Loucy (cell line): ENCODE results near the gene MIF4GD.

Experiments used
- EZH2phosphoT487 ChIP-seq: fragments of 200-600 bp; IDR thresholded peaks from 2 replicates; pipeline ENCODE4 v1.6.1; 2018; ENCODE audit warnings: antibody characterized with exemption, mild to moderate bottlenecking, moderate library complexity, borderline replicate concordance
- TF ChIP-seq, protein P1 (sequence below): fragments of 200-600 bp; sonication (generic); conservative IDR thresholded peaks from 2 replicates; pipeline ENCODE4 v1.5.1; 2014; ENCODE audit warnings: mild to moderate bottlenecking, antibody characterized with exemption, low read length

DNA sequence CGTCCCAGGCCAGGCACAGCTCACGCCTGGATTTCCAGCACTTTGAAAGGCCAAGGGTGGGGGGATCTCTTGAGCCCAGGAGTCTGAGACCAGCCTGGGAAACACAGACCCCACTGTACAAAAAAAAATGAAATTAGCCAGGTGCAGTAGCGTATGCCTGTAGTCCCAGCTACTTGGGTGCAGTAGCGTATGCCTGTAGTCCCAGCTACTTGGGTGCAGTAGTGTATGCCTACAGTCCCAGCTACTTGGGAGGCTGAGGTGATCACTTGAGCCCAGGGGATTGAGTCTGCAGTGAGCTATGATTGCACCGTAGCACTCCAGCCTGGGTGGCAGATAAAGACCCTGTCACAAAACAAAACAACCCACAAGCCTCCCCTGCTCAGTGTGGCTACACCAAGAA is 45.2 kb upstream of the MIF4GD start:
- TF ChIP-seq, protein P1, sequence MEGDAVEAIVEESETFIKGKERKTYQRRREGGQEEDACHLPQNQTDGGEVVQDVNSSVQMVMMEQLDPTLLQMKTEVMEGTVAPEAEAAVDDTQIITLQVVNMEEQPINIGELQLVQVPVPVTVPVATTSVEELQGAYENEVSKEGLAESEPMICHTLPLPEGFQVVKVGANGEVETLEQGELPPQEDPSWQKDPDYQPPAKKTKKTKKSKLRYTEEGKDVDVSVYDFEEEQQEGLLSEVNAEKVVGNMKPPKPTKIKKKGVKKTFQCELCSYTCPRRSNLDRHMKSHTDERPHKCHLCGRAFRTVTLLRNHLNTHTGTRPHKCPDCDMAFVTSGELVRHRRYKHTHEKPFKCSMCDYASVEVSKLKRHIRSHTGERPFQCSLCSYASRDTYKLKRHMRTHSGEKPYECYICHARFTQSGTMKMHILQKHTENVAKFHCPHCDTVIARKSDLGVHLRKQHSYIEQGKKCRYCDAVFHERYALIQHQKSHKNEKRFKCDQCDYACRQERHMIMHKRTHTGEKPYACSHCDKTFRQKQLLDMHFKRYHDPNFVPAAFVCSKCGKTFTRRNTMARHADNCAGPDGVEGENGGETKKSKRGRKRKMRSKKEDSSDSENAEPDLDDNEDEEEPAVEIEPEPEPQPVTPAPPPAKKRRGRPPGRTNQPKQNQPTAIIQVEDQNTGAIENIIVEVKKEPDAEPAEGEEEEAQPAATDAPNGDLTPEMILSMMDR = no peak
- TF ChIP-seq EZH2phosphoT487 = no peak
